SK-N-SH treated with all-trans-retinoic acid at 6 μM for 48 hours (cell line): ENCODE results near the gene AGPAT4.

Experiments used
- ATAC-seq: fragments of 200-7000 bp; cut with Tn5 transposase; 3 replicates; pipeline ENCODE4 v1.9.1; 2020; ENCODE audit warnings: mild to moderate bottlenecking, moderate library complexity
- ARNTL ChIP-seq: fragments of 450-650 bp; formaldehyde crosslinking; IDR thresholded peaks from 2 replicates; pipeline ENCODE4 v1.5.0; 2020; ENCODE audit warnings: low read depth, mild to moderate bottlenecking, moderate library complexity, borderline replicate concordance
- BACH2 ChIP-seq: fragments of 250-450 bp; sonication (Bioruptor Pico); IDR thresholded peaks from 2 replicates; pipeline ENCODE4 v1.9.0; 2021; ENCODE audit warnings: mild to moderate bottlenecking, borderline replicate concordance
- CSDC2 ChIP-seq: fragments of 250-450 bp; sonication (Bioruptor Pico); IDR thresholded peaks from 2 replicates; pipeline ENCODE4 v1.5.0; 2020; ENCODE audit warnings: mild to moderate bottlenecking, moderate library complexity
- ESRRG ChIP-seq: fragments of 250-450 bp; sonication (Bioruptor Pico); IDR thresholded peaks from 2 replicates; pipeline ENCODE4 v1.6.1; 2021; ENCODE audit warnings: mild to moderate bottlenecking
- GLIS3 ChIP-seq: fragments of 250-450 bp; sonication (Bioruptor Pico); IDR thresholded peaks from 2 replicates; pipeline ENCODE4 v1.5.0; 2020; ENCODE audit warnings: mild to moderate bottlenecking, moderate library complexity
- ISL1 ChIP-seq: fragments of 250-450 bp; sonication (Bioruptor Pico); IDR thresholded peaks from 2 replicates; pipeline ENCODE4 v2.1.2; 2022; ENCODE audit warnings: mild to moderate bottlenecking, moderate library complexity
- OSR1 ChIP-seq: fragments of 250-450 bp; sonication (Bioruptor Pico); IDR thresholded peaks from 2 replicates; pipeline ENCODE4 v1.8.0; 2022; ENCODE audit warnings: moderate library complexity, mild to moderate bottlenecking, inconsistent platforms
- PPARA ChIP-seq: fragments of 250-450 bp; sonication (Bioruptor Pico); IDR thresholded peaks from 2 replicates; pipeline ENCODE4 v1.5.0; 2020; ENCODE audit warnings: mild to moderate bottlenecking, borderline replicate concordance
- RARB ChIP-seq: fragments of 250-450 bp; sonication (Bioruptor Pico); IDR thresholded peaks from 2 replicates; pipeline ENCODE4 v1.8.0; 2021; ENCODE audit warnings: mild to moderate bottlenecking, moderate library complexity
- SNAI2 ChIP-seq: fragments of 250-450 bp; sonication (Bioruptor Pico); IDR thresholded peaks from 2 replicates; pipeline ENCODE4 v1.5.0; 2020; ENCODE audit warnings: mild to moderate bottlenecking, moderate library complexity
- TCF4 ChIP-seq: fragments of 250-450 bp; sonication (Bioruptor Pico); IDR thresholded peaks from 2 replicates; pipeline ENCODE4 v1.8.0; 2021; ENCODE audit warnings: mild to moderate bottlenecking, moderate library complexity, borderline replicate concordance
- TOX ChIP-seq: fragments of 250-450 bp; sonication (Bioruptor Pico); IDR thresholded peaks from 2 replicates; pipeline ENCODE4 v1.8.0; 2021; ENCODE audit warnings: mild to moderate bottlenecking, moderate library complexity, borderline replicate concordance
- ZC3H10 ChIP-seq: fragments of 250-450 bp; sonication (Bioruptor Pico); IDR thresholded peaks from 2 replicates; pipeline ENCODE4 v1.5.1; 2021; ENCODE audit warnings: mild to moderate bottlenecking, moderate library complexity
- ZFP3 ChIP-seq: fragments of 250-450 bp; sonication (Bioruptor Pico); IDR thresholded peaks from 2 replicates; pipeline ENCODE4 v1.5.0; 2020; ENCODE audit warnings: mild to moderate bottlenecking, moderate library complexity
- ZFP30 ChIP-seq: fragments of 450-650 bp; formaldehyde crosslinking; IDR thresholded peaks from 2 replicates; pipeline ENCODE4 v1.5.0; 2022; ENCODE audit warnings: mild to moderate bottlenecking, moderate library complexity
- ZNF565 ChIP-seq: fragments of 450-650 bp; formaldehyde crosslinking; conservative IDR thresholded peaks from 2 replicates; pipeline ENCODE4 v1.5.0; 2020; ENCODE audit warnings: low read depth, mild to moderate bottlenecking, moderate library complexity
- ZNF70 ChIP-seq: fragments of 450-650 bp; formaldehyde crosslinking; IDR thresholded peaks from 2 replicates; pipeline ENCODE4 v1.5.0; 2020; ENCODE audit warnings: mild to moderate bottlenecking, moderate library complexity
- ZNF8 ChIP-seq: fragments of 450-650 bp; formaldehyde crosslinking; IDR thresholded peaks from 2 replicates; pipeline ENCODE4 v1.5.0; 2020; ENCODE audit warnings: mild to moderate bottlenecking, moderate library complexity
- TF ChIP-seq, protein P1 (sequence below): fragments of 250-450 bp; sonication (Bioruptor Pico); IDR thresholded peaks from 2 replicates; pipeline ENCODE4 v1.8.0; 2020; ENCODE audit warnings: mild to moderate bottlenecking, moderate library complexity, borderline replicate concordance
- TF ChIP-seq, protein P2 (sequence below): fragments of 250-450 bp; sonication (Bioruptor Pico); IDR thresholded peaks from 2 replicates; pipeline ENCODE4 v1.8.0; 2021; ENCODE audit warnings: low read depth, mild to moderate bottlenecking, moderate library complexity, borderline replicate concordance
- TF ChIP-seq, protein P3 (sequence below): fragments of 250-450 bp; sonication (Bioruptor Pico); IDR thresholded peaks from 2 replicates; pipeline ENCODE4 v1.5.1; 2021; ENCODE audit warnings: mild to moderate bottlenecking, moderate library complexity
- TF ChIP-seq, protein P4 (sequence below): fragments of 250-450 bp; sonication (Bioruptor Pico); IDR thresholded peaks from 2 replicates; pipeline ENCODE4 v1.5.0; 2020; ENCODE audit warnings: mild to moderate bottlenecking, moderate library complexity
- TF ChIP-seq, protein P5 (sequence below): fragments of 250-450 bp; sonication (Bioruptor Pico); IDR thresholded peaks from 2 replicates; pipeline ENCODE4 v1.5.1; 2020; ENCODE audit warnings: low read depth, mild to moderate bottlenecking, moderate library complexity

The AGPAT4 gene

DNA sequence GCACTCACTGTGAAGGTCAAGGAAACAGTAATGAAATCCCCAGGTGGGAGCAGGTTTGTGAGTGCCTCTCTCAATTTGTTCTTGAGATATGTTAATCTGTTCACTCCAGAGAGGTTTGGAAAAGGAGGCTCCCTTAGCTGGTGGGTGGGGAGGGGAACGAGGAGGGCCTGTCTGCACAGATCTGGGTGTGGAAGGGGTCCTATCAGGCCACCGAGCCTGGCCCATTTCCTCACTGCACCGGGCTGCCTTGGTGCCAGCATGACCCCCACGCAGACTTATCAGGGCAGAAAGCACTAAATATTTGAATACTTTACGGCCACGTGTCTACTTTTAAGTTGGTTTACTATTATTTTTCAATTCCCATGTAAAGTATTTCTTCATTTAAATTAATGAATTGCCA lies 8.3 kb downstream of the AGPAT4 start:
- no peak for TF ChIP-seq ZFP3
- TF ChIP-seq ARNTL (CRISPR knock-in tag), result no peak
- no peak for TF ChIP-seq TOX (CRISPR knock-in tag)
- TF ChIP-seq ESRRG, result no peak
- no peak for TF ChIP-seq SNAI2 (CRISPR knock-in tag)
- TF ChIP-seq ZC3H10 (CRISPR knock-in tag), result no peak
- TF ChIP-seq, protein P1, sequence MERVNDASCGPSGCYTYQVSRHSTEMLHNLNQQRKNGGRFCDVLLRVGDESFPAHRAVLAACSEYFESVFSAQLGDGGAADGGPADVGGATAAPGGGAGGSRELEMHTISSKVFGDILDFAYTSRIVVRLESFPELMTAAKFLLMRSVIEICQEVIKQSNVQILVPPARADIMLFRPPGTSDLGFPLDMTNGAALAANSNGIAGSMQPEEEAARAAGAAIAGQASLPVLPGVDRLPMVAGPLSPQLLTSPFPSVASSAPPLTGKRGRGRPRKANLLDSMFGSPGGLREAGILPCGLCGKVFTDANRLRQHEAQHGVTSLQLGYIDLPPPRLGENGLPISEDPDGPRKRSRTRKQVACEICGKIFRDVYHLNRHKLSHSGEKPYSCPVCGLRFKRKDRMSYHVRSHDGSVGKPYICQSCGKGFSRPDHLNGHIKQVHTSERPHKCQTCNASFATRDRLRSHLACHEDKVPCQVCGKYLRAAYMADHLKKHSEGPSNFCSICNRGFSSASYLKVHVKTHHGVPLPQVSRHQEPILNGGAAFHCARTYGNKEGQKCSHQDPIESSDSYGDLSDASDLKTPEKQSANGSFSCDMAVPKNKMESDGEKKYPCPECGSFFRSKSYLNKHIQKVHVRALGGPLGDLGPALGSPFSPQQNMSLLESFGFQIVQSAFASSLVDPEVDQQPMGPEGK (CRISPR knock-in tag), result no peak
- TF ChIP-seq, protein P2, sequence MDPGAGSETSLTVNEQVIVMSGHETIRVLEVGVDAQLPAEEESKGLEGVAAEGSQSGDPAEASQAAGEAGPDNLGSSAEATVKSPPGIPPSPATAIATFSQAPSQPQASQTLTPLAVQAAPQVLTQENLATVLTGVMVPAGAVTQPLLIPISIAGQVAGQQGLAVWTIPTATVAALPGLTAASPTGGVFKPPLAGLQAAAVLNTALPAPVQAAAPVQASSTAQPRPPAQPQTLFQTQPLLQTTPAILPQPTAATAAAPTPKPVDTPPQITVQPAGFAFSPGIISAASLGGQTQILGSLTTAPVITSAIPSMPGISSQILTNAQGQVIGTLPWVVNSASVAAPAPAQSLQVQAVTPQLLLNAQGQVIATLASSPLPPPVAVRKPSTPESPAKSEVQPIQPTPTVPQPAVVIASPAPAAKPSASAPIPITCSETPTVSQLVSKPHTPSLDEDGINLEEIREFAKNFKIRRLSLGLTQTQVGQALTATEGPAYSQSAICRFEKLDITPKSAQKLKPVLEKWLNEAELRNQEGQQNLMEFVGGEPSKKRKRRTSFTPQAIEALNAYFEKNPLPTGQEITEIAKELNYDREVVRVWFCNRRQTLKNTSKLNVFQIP (CRISPR knock-in tag), result no peak
- TF ChIP-seq, protein P3, sequence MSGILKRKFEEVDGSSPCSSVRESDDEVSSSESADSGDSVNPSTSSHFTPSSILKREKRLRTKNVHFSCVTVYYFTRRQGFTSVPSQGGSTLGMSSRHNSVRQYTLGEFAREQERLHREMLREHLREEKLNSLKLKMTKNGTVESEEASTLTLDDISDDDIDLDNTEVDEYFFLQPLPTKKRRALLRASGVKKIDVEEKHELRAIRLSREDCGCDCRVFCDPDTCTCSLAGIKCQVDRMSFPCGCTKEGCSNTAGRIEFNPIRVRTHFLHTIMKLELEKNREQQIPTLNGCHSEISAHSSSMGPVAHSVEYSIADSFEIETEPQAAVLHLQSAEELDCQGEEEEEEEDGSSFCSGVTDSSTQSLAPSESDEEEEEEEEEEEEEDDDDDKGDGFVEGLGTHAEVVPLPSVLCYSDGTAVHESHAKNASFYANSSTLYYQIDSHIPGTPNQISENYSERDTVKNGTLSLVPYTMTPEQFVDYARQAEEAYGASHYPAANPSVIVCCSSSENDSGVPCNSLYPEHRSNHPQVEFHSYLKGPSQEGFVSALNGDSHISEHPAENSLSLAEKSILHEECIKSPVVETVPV, result no peak
- TF ChIP-seq ZNF8 (CRISPR knock-in tag), result no peak
- no peak for TF ChIP-seq GLIS3
- no peak for TF ChIP-seq CSDC2 (CRISPR knock-in tag)
- TF ChIP-seq BACH2 (CRISPR knock-in tag), result no peak
- TF ChIP-seq ZFP30, result no peak
- TF ChIP-seq, protein P4, sequence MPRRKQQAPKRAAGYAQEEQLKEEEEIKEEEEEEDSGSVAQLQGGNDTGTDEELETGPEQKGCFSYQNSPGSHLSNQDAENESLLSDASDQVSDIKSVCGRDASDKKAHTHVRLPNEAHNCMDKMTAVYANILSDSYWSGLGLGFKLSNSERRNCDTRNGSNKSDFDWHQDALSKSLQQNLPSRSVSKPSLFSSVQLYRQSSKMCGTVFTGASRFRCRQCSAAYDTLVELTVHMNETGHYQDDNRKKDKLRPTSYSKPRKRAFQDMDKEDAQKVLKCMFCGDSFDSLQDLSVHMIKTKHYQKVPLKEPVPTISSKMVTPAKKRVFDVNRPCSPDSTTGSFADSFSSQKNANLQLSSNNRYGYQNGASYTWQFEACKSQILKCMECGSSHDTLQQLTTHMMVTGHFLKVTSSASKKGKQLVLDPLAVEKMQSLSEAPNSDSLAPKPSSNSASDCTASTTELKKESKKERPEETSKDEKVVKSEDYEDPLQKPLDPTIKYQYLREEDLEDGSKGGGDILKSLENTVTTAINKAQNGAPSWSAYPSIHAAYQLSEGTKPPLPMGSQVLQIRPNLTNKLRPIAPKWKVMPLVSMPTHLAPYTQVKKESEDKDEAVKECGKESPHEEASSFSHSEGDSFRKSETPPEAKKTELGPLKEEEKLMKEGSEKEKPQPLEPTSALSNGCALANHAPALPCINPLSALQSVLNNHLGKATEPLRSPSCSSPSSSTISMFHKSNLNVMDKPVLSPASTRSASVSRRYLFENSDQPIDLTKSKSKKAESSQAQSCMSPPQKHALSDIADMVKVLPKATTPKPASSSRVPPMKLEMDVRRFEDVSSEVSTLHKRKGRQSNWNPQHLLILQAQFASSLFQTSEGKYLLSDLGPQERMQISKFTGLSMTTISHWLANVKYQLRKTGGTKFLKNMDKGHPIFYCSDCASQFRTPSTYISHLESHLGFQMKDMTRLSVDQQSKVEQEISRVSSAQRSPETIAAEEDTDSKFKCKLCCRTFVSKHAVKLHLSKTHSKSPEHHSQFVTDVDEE (CRISPR knock-in tag), result no peak
- no peak for TF ChIP-seq RARB (CRISPR knock-in tag)
- no peak for TF ChIP-seq ZNF565 (CRISPR knock-in tag)
- no peak for TF ChIP-seq OSR1
- TF ChIP-seq ISL1, result no peak
- TF ChIP-seq, all 23 proteins: peak for 0
- no peak for ATAC-seq

DNA sequence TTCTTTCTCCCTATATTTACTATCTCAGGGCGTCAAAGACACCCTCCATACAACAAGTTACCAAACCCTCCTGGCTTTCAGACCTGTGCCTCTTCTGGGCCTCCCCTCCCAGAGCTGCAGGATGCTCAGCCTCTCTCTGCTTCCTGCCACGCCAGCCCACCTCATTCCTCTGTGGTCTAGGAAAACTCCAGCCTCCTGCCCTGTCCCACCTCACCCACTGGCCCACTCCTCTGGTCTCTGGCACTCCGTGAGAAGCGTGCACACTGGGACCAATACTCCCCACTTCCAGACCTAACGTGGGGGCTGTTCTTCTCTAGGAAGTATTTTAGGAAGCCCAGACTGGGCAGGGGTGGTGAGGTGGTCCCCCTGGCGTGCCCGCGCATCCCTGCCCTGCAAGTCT lies 9.7 kb downstream of the AGPAT4 start:
- no peak for ATAC-seq
- TF ChIP-seq, protein P2 (CRISPR knock-in tag), result no peak
- no peak for TF ChIP-seq ZFP30
- no peak for TF ChIP-seq ISL1
- no peak for TF ChIP-seq OSR1
- TF ChIP-seq GLIS3, result no peak
- TF ChIP-seq, protein P3, result no peak
- no peak for TF ChIP-seq ZFP3
- no peak for TF ChIP-seq ZNF8 (CRISPR knock-in tag)
- no peak for TF ChIP-seq PPARA (CRISPR knock-in tag)
- TF ChIP-seq TOX (CRISPR knock-in tag), result no peak
- TF ChIP-seq, protein P5, sequence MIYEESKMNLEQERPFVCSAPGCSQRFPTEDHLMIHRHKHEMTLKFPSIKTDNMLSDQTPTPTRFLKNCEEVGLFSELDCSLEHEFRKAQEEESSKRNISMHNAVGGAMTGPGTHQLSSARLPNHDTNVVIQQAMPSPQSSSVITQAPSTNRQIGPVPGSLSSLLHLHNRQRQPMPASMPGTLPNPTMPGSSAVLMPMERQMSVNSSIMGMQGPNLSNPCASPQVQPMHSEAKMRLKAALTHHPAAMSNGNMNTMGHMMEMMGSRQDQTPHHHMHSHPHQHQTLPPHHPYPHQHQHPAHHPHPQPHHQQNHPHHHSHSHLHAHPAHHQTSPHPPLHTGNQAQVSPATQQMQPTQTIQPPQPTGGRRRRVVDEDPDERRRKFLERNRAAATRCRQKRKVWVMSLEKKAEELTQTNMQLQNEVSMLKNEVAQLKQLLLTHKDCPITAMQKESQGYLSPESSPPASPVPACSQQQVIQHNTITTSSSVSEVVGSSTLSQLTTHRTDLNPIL (CRISPR knock-in tag), result no peak
- TF ChIP-seq TCF4, result no peak
- TF ChIP-seq, protein P4 (CRISPR knock-in tag), result no peak
- TF ChIP-seq ZNF70 (CRISPR knock-in tag), result no peak
- no peak for TF ChIP-seq ARNTL (CRISPR knock-in tag)
- TF ChIP-seq RARB (CRISPR knock-in tag), result no peak
- TF ChIP-seq ESRRG, result no peak
- no peak for TF ChIP-seq SNAI2 (CRISPR knock-in tag)
